ENCODE data around the gene PTPN23. TPM values are rescaled to one million over a fixed set of nuclear protein-coding genes. Genes with fewer than 3 reads are reported as not detected.
A peak's percentile ranks its signal among the peaks of the same experiment; 100 is the strongest.

Gene PTPN23
- total and polyA plus RNA-seq, 2 of the 8 experiments (the other 6 are each of a cell fraction or from before 2014, with no cell fraction given): 2.9 to 46.7 TPM

DNA sequence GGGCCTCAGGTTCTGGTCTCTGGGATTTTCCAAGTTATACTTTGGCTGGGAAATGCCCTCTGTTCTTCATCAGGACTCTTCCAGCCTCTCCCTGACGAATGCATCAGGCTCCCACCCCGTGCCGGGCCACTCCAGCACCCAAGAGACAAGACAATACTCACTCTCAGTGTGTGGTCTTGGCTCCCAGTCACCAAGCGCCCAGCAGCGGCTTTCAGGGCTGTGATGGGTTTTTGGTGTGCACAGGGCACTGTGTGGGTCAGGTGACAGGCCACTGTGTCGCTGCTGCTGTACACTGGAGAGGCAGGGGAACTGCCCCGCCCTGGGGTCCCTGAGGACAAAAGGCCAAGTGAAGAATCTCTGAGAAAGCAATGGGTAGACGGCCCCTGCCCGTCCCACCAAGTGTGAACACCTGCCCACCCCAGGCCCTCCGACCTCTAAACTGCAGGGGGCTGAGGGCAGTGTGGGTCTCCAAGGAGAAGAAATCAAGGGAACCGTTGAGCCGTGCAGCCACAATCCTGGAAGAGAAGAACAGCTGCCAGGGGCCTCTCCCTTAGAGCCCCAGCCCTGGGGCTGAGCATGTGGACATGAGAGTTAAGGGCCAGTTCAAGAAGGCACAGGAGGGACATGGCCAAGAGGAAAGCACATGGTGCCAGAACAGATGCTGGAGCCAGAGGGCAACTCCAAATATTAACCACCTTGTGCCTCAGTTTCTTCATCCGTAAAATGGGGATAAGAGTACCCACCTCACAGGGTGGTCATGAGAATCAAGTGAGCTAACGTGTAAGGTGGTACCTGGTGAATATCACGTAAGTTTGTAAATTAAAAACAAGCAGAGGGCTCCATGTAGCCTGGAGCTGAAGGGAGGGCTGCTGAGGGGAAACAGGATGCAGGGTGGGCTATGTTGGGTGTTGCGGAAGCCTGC is 34.1 kb downstream of the PTPN23 start:
- peaks cover 0 to 7% of the 10 kb centered on the region in 2 experiments; a peak in 1 of 4 replicates for H3K9me3 ChIP-seq (ENCODE audit: insufficient read depth in 2 of 2, low read depth in 1 of 2, low read length in 1 of 2)
- H3K27me3 ChIP-seq (replicated peaks in 1 of 4; ENCODE audit: control insufficient read depth in 3 of 4, extremely low read depth in 1 of 4, insufficient read depth in 3 of 4, low read length in 3 of 4): no peaks in the 10 kb centered on the region
- H3K14ac ChIP-seq (ENCODE audit: insufficient read length): no peak overlapping the region
- no peak overlapping the region for H2AK5ac ChIP-seq (ENCODE audit: low read depth, low read length)
- ChIA-PET POLR2A (ENCODE audit: partially characterized antibody) (interaction anchor here (1.1 to 1.6 kb wide), 4 partner anchors 10 to 60 kb away, joined by 4 to 8 read pairs (median 6); partner anchors contain the start of genes PTPN23 and SCAP), CTCF (ENCODE audit: partially characterized antibody) (interaction anchor here (0.6 to 2.1 kb wide), 6 partner anchors 8 to 98 kb away, joined by 3 to 10 read pairs (median 3); partner anchors contain the start of gene ELP6)
- H3K56ac ChIP-seq (replicated peaks; ENCODE audit: insufficient read length, low read depth, low read length): no peak overlapping the region
- H3K79me1 ChIP-seq (ENCODE audit: low read depth, low read length): no peaks in the 10 kb centered on the region
- H3K4me3 ChIP-seq (ENCODE audit: extremely low read depth in 1 of 4, insufficient read depth in 2 of 4, low read depth in 3 of 4, low read length in 4 of 4): no peak overlapping the region
- FAIRE-seq: no peak
- TF ChIP-seq POLR2AphosphoS5 (IDR thresholded peaks at IDR 0.05; ENCODE audit: low read depth, low read length): peak; percentile 14; the same call in 1 of the 2 replicates
- no peak for TF ChIP-seq JUND (IDR thresholded peaks at IDR 0.05; ENCODE audit: low read length)
- no peak for TF ChIP-seq BRCA1 (IDR thresholded peaks at IDR 0.05; ENCODE audit: low read depth, low read length)
- H3K18ac ChIP-seq (ENCODE audit: extremely low read depth, low read length): no peak overlapping the region
- H4K8ac ChIP-seq (ENCODE audit: extremely low read depth, insufficient read depth, low read length): no peak overlapping the region
- no peak overlapping the region for H2BK5ac ChIP-seq (ENCODE audit: low read depth, low read length)
- no peak overlapping the region for H4K5ac ChIP-seq (ENCODE audit: insufficient read length, low read depth, low read length)
- H3K4me1 ChIP-seq (replicated peaks in 1 of 4; ENCODE audit: control insufficient read depth in 3 of 4, insufficient read depth in 4 of 4, low read length in 3 of 4): no peaks in the 10 kb centered on the region; a peak in 2 of 7 replicates
- 91% methylated on average over 16 of the region's 16 CpGs; no CpG with 5 or more reads in 1 of the 2 experiments for WGBS, 2 experiments (ENCODE audit: extremely low coverage in 1 of 2, insufficient coverage in 1 of 2, insufficient read length in 1 of 2, insufficient replicate concordance in 2 of 2, low coverage in 1 of 2, low lambda C conversion rate in 2 of 2, missing lambda C conversion rate in 1 of 2)
- no peak overlapping the region for H2AFZ ChIP-seq (ENCODE audit: low read length)
- H2BK120ac ChIP-seq (replicated peaks; ENCODE audit: low read depth, low read length): no peak overlapping the region
- no peak overlapping the region for H3K4me2 ChIP-seq (ENCODE audit: insufficient read depth in 1 of 2, low read depth in 2 of 2, low read length in 2 of 2)
- no peak for DNase-seq (ENCODE audit: low read depth in 1 of 2, low spot score in 2 of 2)
- H3K79me2 ChIP-seq (ENCODE audit: control insufficient read depth in 1 of 2, insufficient read depth in 2 of 2, low read length in 2 of 2): no peaks in the 10 kb centered on the region
- no peak overlapping the region for H3K9ac ChIP-seq (replicated peaks in 1 of 4; ENCODE audit: extremely low read depth in 1 of 4, low read depth in 3 of 4, low read length in 3 of 4)
- H4K91ac ChIP-seq (replicated peaks; ENCODE audit: insufficient read length, low read length): no peak overlapping the region
- H3K23ac ChIP-seq (ENCODE audit: insufficient read length): no peak overlapping the region
- H3K23me2 ChIP-seq (ENCODE audit: low read depth, low read length): no peaks in the 10 kb centered on the region
- H2BK20ac ChIP-seq (ENCODE audit: low read length): no peak overlapping the region
- no peak overlapping the region for H3K4ac ChIP-seq (replicated peaks; ENCODE audit: insufficient read length, low read depth, low read length)
- H2BK12ac ChIP-seq (ENCODE audit: low read depth, low read length): no peak overlapping the region
- peaks cover 0 to 20% of the 10 kb centered on the region in 2 experiments for H4K20me1 ChIP-seq (replicated peaks in 1 of 2; ENCODE audit: control insufficient read depth in 1 of 2, insufficient read depth in 2 of 2, low read length in 2 of 2)
- H3K27ac ChIP-seq (ENCODE audit: low read depth, low read length): no peak overlapping the region
- H3K36me3 ChIP-seq (ENCODE audit: control insufficient read depth in 2 of 4, insufficient read depth in 4 of 4, low read length in 3 of 4): peaks cover 21 to 69% (median 34%) of the 10 kb centered on the region in 4 experiments
- no peak overlapping the region for H2BK15ac ChIP-seq (ENCODE audit: low read length)
